ENCODE results near the gene HOXA13. TPM values are rescaled to one million over a fixed set of nuclear protein-coding genes. Genes with fewer than 3 reads are reported as not detected.

Gene HOXA13
- total RNA-seq, 1 experiment from 2014 or later: 0.35 TPM

- Histone ChIP-seq H2AFZ (no peak overlapping the region), H4K20me1 (ENCODE audit: insufficient read depth) (no peaks in the 10 kb centered on the region), H3K4me1 (replicated peaks; ENCODE audit: insufficient read depth) (no peaks in the 10 kb centered on the region), H3K4me2 (no peak overlapping the region), H3K9me2 (ENCODE audit: insufficient read depth) (no peaks in the 10 kb centered on the region), H3K36me3 (ENCODE audit: low read depth) (no peaks in the 10 kb centered on the region), H3K27me3 (ENCODE audit: insufficient read depth, low read depth) (peaks cover 13% of the 10 kb centered on the region; the same call in 1 of the 2 replicates), H3K9me3 (ENCODE audit: insufficient read depth, low read depth) (no peaks in the 10 kb centered on the region), H3K79me2 (ENCODE audit: low read depth) (no peaks in the 10 kb centered on the region), H3K4me3 (no peak overlapping the region), H3K27ac (no peak overlapping the region), H3F3A (ENCODE audit: insufficient read depth, low read depth) (peaks cover 19% of the 10 kb centered on the region; the same call in 1 of the 2 replicates)
- ChIA-PET POLR2A (ENCODE audit: unreplicated experiment) (no interaction called here), CTCF (no interaction called here)
- no peak for TF ChIP-seq EZH2 (IDR thresholded peaks at IDR 0.05; ENCODE audit: low read depth)
- BruUV-seq (replicated peaks): no TSS peak
- DNase-seq: no peak
- intact Hi-C loops (cut with micrococcal nuclease; ENCODE audit: unreplicated experiment): loop anchor here (2.0 to 10.0 kb wide), 4 partner anchors 547 to 1657 kb away; partner anchors contain the start of gene TAX1BP1
These were observed 2.5 kb downstream of the HOXA13 start for GRCh38 chr7:27197137-27198042.

DNA sequence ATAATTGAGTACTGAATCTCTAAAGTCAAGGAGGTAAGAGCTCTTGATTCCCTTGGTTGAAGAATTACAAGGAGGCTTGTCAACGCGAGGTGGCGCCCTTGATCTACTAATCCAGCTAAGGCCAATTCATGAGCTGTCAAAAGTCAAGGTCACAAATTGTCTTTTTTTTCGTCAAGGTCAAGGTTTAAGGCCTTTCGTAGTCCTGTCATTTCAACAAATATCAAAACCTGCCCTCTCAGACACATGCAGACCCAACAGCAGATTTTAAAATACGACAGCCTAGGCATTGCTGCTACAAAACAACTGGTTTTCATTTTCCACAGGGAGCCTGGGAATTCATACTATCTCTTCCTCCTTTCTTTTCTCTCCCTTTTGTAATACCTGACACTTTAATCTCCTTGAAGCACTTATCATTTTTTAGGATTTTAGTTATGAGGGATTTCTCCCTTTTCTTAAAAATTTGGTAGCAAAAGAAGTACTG lies 3.6 kb downstream of the HOXA13 start:
- ChIA-PET CTCF (interaction anchor here (0.5 to 2.2 kb wide), 28 partner anchors 10 to 978 kb away, joined by 3 to 23 read pairs (median 4); no protein-coding TSS in a partner anchor), POLR2A (ENCODE audit: unreplicated experiment) (interaction anchor here (0.5 to 0.6 kb wide), 2 partner anchors 549 to 750 kb away, joined by 3 to 4 read pairs; no protein-coding TSS in a partner anchor)
- no peaks in the 10 kb centered on the region for H4K20me1 ChIP-seq (ENCODE audit: insufficient read depth)
- no peaks in the 10 kb centered on the region for H3K36me3 ChIP-seq (ENCODE audit: low read depth)
- DNase-seq: peak; percentile 59 to 76
- no peaks in the 10 kb centered on the region for H3K79me2 ChIP-seq (ENCODE audit: low read depth)
- no peaks in the 10 kb centered on the region for H3K9me2 ChIP-seq (ENCODE audit: insufficient read depth)
- TF ChIP-seq EZH2 (IDR thresholded peaks at IDR 0.05; ENCODE audit: low read depth): no peak
- TF ChIP-seq, protein P1, sequence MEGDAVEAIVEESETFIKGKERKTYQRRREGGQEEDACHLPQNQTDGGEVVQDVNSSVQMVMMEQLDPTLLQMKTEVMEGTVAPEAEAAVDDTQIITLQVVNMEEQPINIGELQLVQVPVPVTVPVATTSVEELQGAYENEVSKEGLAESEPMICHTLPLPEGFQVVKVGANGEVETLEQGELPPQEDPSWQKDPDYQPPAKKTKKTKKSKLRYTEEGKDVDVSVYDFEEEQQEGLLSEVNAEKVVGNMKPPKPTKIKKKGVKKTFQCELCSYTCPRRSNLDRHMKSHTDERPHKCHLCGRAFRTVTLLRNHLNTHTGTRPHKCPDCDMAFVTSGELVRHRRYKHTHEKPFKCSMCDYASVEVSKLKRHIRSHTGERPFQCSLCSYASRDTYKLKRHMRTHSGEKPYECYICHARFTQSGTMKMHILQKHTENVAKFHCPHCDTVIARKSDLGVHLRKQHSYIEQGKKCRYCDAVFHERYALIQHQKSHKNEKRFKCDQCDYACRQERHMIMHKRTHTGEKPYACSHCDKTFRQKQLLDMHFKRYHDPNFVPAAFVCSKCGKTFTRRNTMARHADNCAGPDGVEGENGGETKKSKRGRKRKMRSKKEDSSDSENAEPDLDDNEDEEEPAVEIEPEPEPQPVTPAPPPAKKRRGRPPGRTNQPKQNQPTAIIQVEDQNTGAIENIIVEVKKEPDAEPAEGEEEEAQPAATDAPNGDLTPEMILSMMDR (conservative IDR thresholded peaks at IDR 0.05): peak; percentile 99
- peak overlapping the region; percentile 21; the same call in 1 of the 2 replicates for H3K4me2 ChIP-seq
- no peak overlapping the region for H3K4me3 ChIP-seq
- peaks cover 13% of the 10 kb centered on the region; the same call in 1 of the 2 replicates for H3K27me3 ChIP-seq (ENCODE audit: insufficient read depth, low read depth)
- no peak overlapping the region for H2AFZ ChIP-seq
- no TSS peak for BruUV-seq (replicated peaks)
- no peaks in the 10 kb centered on the region for H3K9me3 ChIP-seq (ENCODE audit: insufficient read depth, low read depth)
- intact Hi-C loops (cut with micrococcal nuclease; ENCODE audit: unreplicated experiment): loop anchor here (1.0 to 10.0 kb wide), 8 partner anchors 380 to 1658 kb away; partner anchors contain the start of gene TAX1BP1
- H3K4me1 ChIP-seq (replicated peaks; ENCODE audit: insufficient read depth): no peaks in the 10 kb centered on the region
- H3F3A ChIP-seq (ENCODE audit: insufficient read depth, low read depth): peaks cover 19% of the 10 kb centered on the region; the same call in 1 of the 2 replicates
- H3K27ac ChIP-seq: no peak overlapping the region

- intact Hi-C loops (cut with micrococcal nuclease; ENCODE audit: unreplicated experiment): loop anchor here (5.0 to 10.0 kb wide), 3 partner anchors 550 to 1660 kb away; partner anchors contain the start of gene TAX1BP1
These were observed 5.1 kb downstream of the HOXA13 start for GRCh38 chr7:27194686-27195379.

More at GRCh38 chr7:27194686-27195379, 5.1 kb downstream of the HOXA13 start:
- Histone ChIP-seq H4K20me1 (ENCODE audit: insufficient read depth) (no peaks in the 10 kb centered on the region), H3K4me2 (no peak overlapping the region), H3K79me2 (ENCODE audit: low read depth) (no peaks in the 10 kb centered on the region), H2AFZ (no peak overlapping the region), H3K27me3 (ENCODE audit: insufficient read depth, low read depth) (peaks cover 13% of the 10 kb centered on the region; the same call in 1 of the 2 replicates), H3K4me3 (no peak overlapping the region), H3K4me1 (replicated peaks; ENCODE audit: insufficient read depth) (no peaks in the 10 kb centered on the region), H3F3A (ENCODE audit: insufficient read depth, low read depth) (peaks cover 12% of the 10 kb centered on the region; the same call in 1 of the 2 replicates), H3K27ac (no peak overlapping the region), H3K36me3 (ENCODE audit: low read depth) (no peaks in the 10 kb centered on the region), H3K9me2 (ENCODE audit: insufficient read depth) (no peaks in the 10 kb centered on the region), H3K9me3 (ENCODE audit: insufficient read depth, low read depth) (no peaks in the 10 kb centered on the region)
- TF ChIP-seq EZH2 (IDR thresholded peaks at IDR 0.05; ENCODE audit: low read depth): no peak
- TF ChIP-seq, protein P1 (conservative IDR thresholded peaks at IDR 0.05): no peak
- DNase-seq: no peak
- CTCF ChIA-PET: interaction anchor here (0.6 to 2.2 kb wide), 6 partner anchors 25 to 899 kb away, joined by 3 to 23 read pairs (median 11); no protein-coding TSS in a partner anchor
- no TSS peak for BruUV-seq (replicated peaks)
- POLR2A ChIA-PET (ENCODE audit: unreplicated experiment): interaction anchor here (0.6 kb wide), 1 partner anchor 24 kb away, joined by 3 read pairs; no protein-coding TSS in a partner anchor
